T-cell (primary cell): ENCODE data around the gene EIF4EBP2. TPM values are rescaled to one million over a fixed set of nuclear protein-coding genes. Genes with fewer than 3 reads are reported as not detected.

Experiments
- ATAC-seq, 4 experiments: fragments of 200-7000 bp in 3 of 4; fragments of 150-1000 bp in 1 of 4; cut with Tn5 transposase; replicated peaks in 1 of 4; 1 replicate in 3 of 4; 2 replicates in 1 of 4; pipeline ENCODE4 v1.10.0; 2021; ENCODE audit warnings: moderate library complexity in 3 of 4, mild to moderate bottlenecking in 2 of 4, moderate number of reproducible peaks in 1 of 4
- CTCF ChIA-PET, 2 donors: fragments of 300-600 bp; sonication (Branson Sonifier 250); formaldehyde crosslinking; loops; one replicate each; lab custom pipeline; 2022; ENCODE audit warnings: antibody characterized with exemption in 2 of 2; lab: Charles Lee
- POLR2A ChIA-PET, 2 donors: fragments of 300-600 bp; sonication (Branson Sonifier 250); formaldehyde crosslinking; loops; one replicate each; lab custom pipeline; 2022; ENCODE audit warnings: antibody characterized with exemption in 2 of 2; lab: Charles Lee
- DNase-seq, 35 experiments: peaks; one replicate each; pipeline versions ENCODE4 v3.0.0 to v3.0.0-alpha.2; 2013 to 2023
- H3K27ac ChIP-seq: one replicate; pipeline ENCODE4 v1.5.1; 2013; ENCODE audit warnings: low read length
- H3K27me3 ChIP-seq, 2 experiments: replicated peaks in 1 of 2; 1 replicate in 1 of 2; 2 replicates in 1 of 2; pipeline versions ENCODE4 v1.6.1 to v1.7.0; 2013; ENCODE audit warnings: low read length in 1 of 2, mixed read lengths in 1 of 2; ENCODE audit not compliant: control insufficient read depth in 2 of 2, insufficient read depth in 2 of 2; ENCODE audit errors: extremely low read depth in 1 of 2
- H3K36me3 ChIP-seq, 2 donors: 1 replicate in 1 of 2; 2 replicates in 1 of 2; pipeline versions ENCODE4 v1.6.1 to v1.7.0; 2013; ENCODE audit warnings: low read length in 1 of 2; ENCODE audit not compliant: control insufficient read depth in 2 of 2, insufficient read depth in 1 of 2; ENCODE audit errors: extremely low read depth in 1 of 2
- H3K4me1 ChIP-seq, 2 experiments: 1 replicate in 1 of 2; 2 replicates in 1 of 2; pipeline versions ENCODE4 v1.6.1 to v1.7.0; 2013; ENCODE audit warnings: low read length in 2 of 2, mixed read lengths in 1 of 2; ENCODE audit not compliant: insufficient read depth in 2 of 2, control insufficient read depth in 1 of 2; ENCODE audit errors: extremely low read depth in 1 of 2
- H3K4me3 ChIP-seq, 2 donors: 1 replicate in 1 of 2; 2 replicates in 1 of 2; pipeline versions ENCODE4 v1.5.1 to v1.7.0; 2013; ENCODE audit warnings: mild to moderate bottlenecking in 2 of 2, low read length in 1 of 2, moderate library complexity in 1 of 2; ENCODE audit not compliant: control insufficient read depth in 1 of 2; ENCODE audit errors: extremely low read depth in 1 of 2
- H3K9me3 ChIP-seq: 2 replicates; pipeline ENCODE4 v1.7.0; 2013
- H3K27ac Mint-ChIP-seq, 2 donors: one replicate each; pipeline ENCODE4 v1.8.0; 2020 to 2021; ENCODE audit warnings: mild to moderate bottlenecking in 2 of 2, mixed read lengths in 2 of 2
- H3K27me3 Mint-ChIP-seq, 2 donors: one replicate each; pipeline ENCODE4 v1.8.0; 2021 to 2022; ENCODE audit warnings: mixed read lengths in 2 of 2
- H3K36me3 Mint-ChIP-seq: one replicate; pipeline ENCODE4 v1.8.0; 2021; ENCODE audit warnings: mixed read lengths
- H3K4me1 Mint-ChIP-seq, 3 donors: one replicate each; pipeline ENCODE4 v1.8.0; 2020 to 2022; ENCODE audit warnings: mixed read lengths in 3 of 3, mild to moderate bottlenecking in 1 of 3
- H3K4me3 Mint-ChIP-seq, 3 donors: one replicate each; pipeline ENCODE4 v1.8.0; 2020 to 2022; ENCODE audit warnings: mild to moderate bottlenecking in 3 of 3, mixed read lengths in 3 of 3, moderate library complexity in 3 of 3
- H3K9me3 Mint-ChIP-seq, 3 donors: one replicate each; pipeline ENCODE4 v1.8.0; 2020 to 2022; ENCODE audit warnings: mixed read lengths in 3 of 3
- WGBS: methylation state at CpG from one replicate; pipeline ENCODE4 v1.1.5; 2013; ENCODE audit warnings: missing lambda C conversion rate; ENCODE audit not compliant: insufficient coverage; 5-methylcytosine and 5-hydroxymethylcytosine counted together
- total RNA-seq, 35 experiments: library from RNA in 6 of 35; stranded (reverse) in 6 of 35; fragments of 120-200 nt in 1 of 35; gene quantifications; one replicate each; pipeline versions ENCODE4 v1.2.1 to v1.2.4 and lab custom pipeline; 2013 to 2026

EIF4EBP2 gene
- total RNA-seq, 5 donors from 2014 or later (not counting 1 experiment from before 2014, with no cell fraction given) = 39.9 to 47.7 (median 42.6) TPM

DNA sequence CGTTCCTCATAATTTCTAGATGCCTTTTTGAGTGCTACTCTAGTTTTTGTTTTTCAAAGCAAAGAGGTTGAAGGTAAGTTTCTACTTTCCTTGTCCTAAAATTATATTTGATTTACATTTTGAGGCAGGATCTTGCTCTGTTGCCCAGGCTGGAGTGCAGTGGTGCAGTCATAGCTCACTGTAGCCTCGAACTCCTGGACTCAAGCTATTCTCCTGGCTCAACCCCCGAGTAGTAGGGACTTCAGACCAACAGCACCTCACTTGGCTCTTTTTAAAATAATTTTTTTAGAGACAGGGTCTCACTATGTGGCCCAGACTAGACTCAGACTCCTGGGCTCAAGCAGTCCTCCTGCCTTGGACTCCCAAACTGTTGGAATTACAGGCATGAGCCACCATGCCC is 14.8 kb downstream of the EIF4EBP2 start:
- H3K27ac Mint-ChIP-seq = no peak overlapping the region
- ATAC-seq = no peak
- Histone ChIP-seq H3K27ac (no peak overlapping the region), H3K36me3 (peaks cover 8 to 49% of the 10 kb centered on the region in 2 donors), H3K9me3 (no peaks in the 10 kb centered on the region), H3K27me3 (no peaks in the 10 kb centered on the region), H3K4me3 (no peak overlapping the region), H3K4me1 (no peaks in the 10 kb centered on the region)
- no CpG with 5 or more reads among the region's 3 CpGs for WGBS
- ChIA-PET CTCF (no interaction called here), POLR2A (no interaction called here)
- peaks cover 48% of the 10 kb centered on the region for H3K36me3 Mint-ChIP-seq
- no peak for DNase-seq
- no peak overlapping the region for H3K4me3 Mint-ChIP-seq
- no peaks in the 10 kb centered on the region for H3K27me3 Mint-ChIP-seq
- H3K4me1 Mint-ChIP-seq = peaks cover 20 to 36% (median 34%) of the 10 kb centered on the region in 3 donors
- H3K9me3 Mint-ChIP-seq = no peaks in the 10 kb centered on the region

DNA sequence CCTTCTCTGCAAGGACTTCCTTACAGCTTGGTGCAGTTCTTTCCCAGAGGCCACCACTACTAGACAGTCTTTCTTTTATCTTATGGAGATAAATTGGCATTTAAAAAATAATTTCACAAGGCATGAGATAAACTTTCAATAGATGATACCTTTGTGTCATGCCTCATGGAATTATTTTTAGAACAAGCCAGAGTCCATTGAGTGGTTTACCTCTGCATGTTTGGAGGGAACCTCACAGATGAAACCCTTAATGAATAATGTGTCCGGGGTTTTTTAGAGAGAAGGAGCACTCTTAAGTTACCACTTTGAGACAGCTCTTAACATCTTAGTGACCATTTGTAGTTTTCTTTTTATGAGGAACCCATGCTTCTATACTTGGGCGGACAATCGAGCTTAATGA is 20.4 kb downstream of the EIF4EBP2 start:
- no CpG with 5 or more reads among the region's 3 CpGs for WGBS
- Mint-ChIP-seq H3K27me3 (no peaks in the 10 kb centered on the region), H3K27ac (peak overlapping the region; percentile 30 to 49), H3K4me1 (peaks cover 0 to 20% (median 9%) of the 10 kb centered on the region in 3 donors), H3K9me3 (no peaks in the 10 kb centered on the region), H3K4me3 (no peak overlapping the region), H3K36me3 (peaks cover 52% of the 10 kb centered on the region)
- ChIA-PET POLR2A (no interaction called here), CTCF (interaction anchor here in 1 of 2 donors (1.5 kb wide), 1 partner anchor 12 kb away, joined by 4 read pairs; no protein-coding TSS in a partner anchor)
- H3K4me1 ChIP-seq = no peaks in the 10 kb centered on the region
- peaks cover 13 to 81% of the 10 kb centered on the region in 2 donors for H3K36me3 ChIP-seq
- H3K4me3 ChIP-seq = no peak overlapping the region
- DNase-seq (no peak), ATAC-seq (no peak)
- no peak overlapping the region for H3K27ac ChIP-seq
- H3K9me3 ChIP-seq = no peaks in the 10 kb centered on the region
- H3K27me3 ChIP-seq = no peaks in the 10 kb centered on the region

DNA sequence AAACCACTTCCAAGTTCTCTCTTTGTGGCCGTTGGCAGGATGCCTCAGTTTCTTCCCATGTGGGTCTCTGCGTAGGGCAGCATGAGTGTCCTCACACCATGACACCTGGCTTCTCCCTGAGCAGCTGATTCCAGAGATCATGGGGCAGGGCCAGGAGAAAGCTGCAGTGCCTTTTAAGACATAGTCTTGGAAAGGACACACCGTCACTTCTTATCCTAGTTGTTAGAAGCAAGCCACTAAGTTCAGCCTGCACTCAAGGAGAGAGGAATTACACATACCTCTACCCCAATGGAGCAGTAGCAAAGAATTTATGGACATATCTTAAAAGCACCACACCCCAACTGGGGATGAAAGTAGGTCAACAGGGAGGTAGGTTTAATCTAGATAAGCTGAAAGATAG is 21.2 kb downstream of the EIF4EBP2 start:
- H3K4me1 ChIP-seq = no peaks in the 10 kb centered on the region
- peak overlapping the region in 1 of 2 donors; percentile 41 for H3K27ac Mint-ChIP-seq
- H3K9me3 Mint-ChIP-seq = no peaks in the 10 kb centered on the region
- peak in 1 of 35 experiments; percentile 0 for DNase-seq
- peaks cover 13 to 76% of the 10 kb centered on the region in 2 donors for H3K36me3 ChIP-seq
- no peak for ATAC-seq
- H3K4me1 Mint-ChIP-seq = peaks cover 0 to 20% (median 9%) of the 10 kb centered on the region in 3 donors
- 96% methylated on average over 2 of the region's 3 CpGs for WGBS
- no peaks in the 10 kb centered on the region for H3K9me3 ChIP-seq
- H3K27me3 Mint-ChIP-seq = no peaks in the 10 kb centered on the region
- no peak overlapping the region for H3K4me3 Mint-ChIP-seq
- no peak overlapping the region for H3K27ac ChIP-seq
- H3K27me3 ChIP-seq = no peaks in the 10 kb centered on the region
- H3K36me3 Mint-ChIP-seq = peaks cover 47% of the 10 kb centered on the region
- POLR2A ChIA-PET = no interaction called here
- H3K4me3 ChIP-seq = no peak overlapping the region
- CTCF ChIA-PET = interaction anchor here in 1 of 2 donors (1.3 to 1.5 kb wide), 2 partner anchors 13 to 204 kb away, joined by 3 to 4 read pairs; no protein-coding TSS in a partner anchor

DNA sequence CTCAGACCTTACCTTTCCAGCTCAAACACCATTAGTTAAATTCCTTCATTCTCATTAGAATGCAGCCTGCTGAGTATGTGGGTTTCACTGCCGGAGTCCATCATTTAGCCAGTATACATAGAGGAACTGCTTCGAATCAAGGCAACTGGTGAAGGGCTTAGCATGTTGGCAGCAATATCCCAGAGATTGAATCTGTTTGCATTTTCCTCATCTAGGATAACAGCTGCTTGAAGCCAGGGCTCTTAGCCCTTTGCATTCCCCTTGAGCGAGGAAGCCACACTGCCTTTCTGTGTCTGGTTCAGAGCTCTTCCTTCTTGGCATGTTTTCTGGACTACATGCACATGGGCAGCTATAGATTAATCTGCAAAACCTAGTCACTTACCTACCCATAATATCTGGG is 22.9 kb downstream of the EIF4EBP2 start:
- H3K27ac ChIP-seq = no peak overlapping the region
- WGBS = 100% methylated on average over 2 of the region's 3 CpGs
- no peak for DNase-seq
- H3K27me3 ChIP-seq = no peaks in the 10 kb centered on the region
- ChIA-PET POLR2A (no interaction called here), CTCF (no interaction called here)
- no peaks in the 10 kb centered on the region for H3K9me3 Mint-ChIP-seq
- no peaks in the 10 kb centered on the region for H3K9me3 ChIP-seq
- peaks cover 8 to 69% of the 10 kb centered on the region in 2 donors for H3K36me3 ChIP-seq
- no peak overlapping the region for H3K4me3 ChIP-seq
- peaks cover 0 to 4% of the 10 kb centered on the region in 2 experiments for H3K4me1 ChIP-seq
- ATAC-seq = no peak
- no peaks in the 10 kb centered on the region for H3K27me3 Mint-ChIP-seq
- no peak overlapping the region for H3K27ac Mint-ChIP-seq
- H3K36me3 Mint-ChIP-seq = peaks cover 40% of the 10 kb centered on the region
- no peak overlapping the region for H3K4me3 Mint-ChIP-seq
- peaks cover 4 to 31% (median 18%) of the 10 kb centered on the region in 3 donors for H3K4me1 Mint-ChIP-seq

DNA sequence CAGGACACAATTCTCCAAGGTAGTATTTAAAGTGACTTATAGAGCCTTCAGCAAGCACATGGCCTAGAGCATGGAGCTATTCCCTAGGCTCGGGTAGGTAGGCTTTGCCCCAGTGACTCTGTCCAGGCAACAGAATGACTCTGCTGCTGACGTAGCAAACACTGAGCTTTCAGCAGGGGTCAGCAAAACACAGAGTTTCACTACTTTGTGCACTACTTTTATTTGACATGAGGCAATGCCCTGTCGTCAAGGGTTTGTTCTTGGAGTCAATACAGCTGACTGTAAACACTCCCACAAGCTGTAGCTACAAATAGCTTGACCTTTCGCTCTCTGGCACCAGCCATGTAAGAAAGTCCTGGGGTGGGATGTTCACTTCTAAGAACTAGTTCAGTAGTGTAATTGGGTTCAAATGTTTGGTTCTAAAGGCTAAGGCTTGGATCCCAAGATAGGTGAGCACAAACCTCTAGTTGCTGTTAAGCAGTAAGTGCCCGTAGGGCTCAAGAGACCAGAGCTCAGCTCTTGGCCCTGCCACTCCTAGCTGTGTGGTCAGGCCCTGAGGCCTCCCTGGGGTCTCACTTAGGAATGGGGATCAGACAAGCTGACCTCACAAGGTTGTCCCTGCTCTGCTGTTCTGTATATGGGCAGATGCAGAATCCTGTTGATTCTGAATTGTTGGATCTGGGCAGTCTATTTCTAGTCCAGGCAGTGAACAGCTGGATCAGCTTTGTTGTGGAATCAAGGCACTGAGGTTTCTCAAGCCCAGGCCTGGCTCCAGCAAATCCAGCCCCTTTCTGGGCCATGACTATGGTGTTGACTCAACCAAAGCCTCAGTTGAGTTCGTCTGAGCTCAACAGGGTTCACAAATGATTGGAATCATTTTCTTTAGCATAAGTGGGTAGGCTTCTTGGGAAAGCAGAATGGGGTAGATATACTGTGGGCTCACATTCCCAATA is 26.8 kb downstream of the EIF4EBP2 start:
- POLR2A ChIA-PET = interaction anchor here in 1 of 2 donors (1.3 kb wide), 1 partner anchor 24 kb away, joined by 3 read pairs; no protein-coding TSS in a partner anchor

DNA sequence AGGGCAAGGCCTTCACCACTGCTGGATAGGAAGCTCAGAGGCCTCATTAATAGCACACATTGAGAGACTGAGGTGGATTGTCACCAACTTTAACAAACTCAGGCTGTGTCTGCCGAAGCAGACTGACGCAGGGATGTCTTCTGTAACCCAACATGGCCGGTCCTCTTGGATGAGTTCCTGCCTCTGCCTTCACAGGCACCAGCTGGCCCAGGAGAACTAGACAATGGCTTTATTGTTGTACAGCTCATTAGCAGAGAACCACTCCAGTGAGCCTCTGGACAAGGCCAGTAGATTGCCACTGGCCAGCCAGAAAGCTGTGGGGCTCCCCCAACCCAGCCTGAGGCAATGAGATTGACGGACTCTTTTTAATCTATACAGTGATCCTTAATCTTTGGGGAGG is 28.2 kb downstream of the EIF4EBP2 start:
- peak in 1 of 35 experiments; percentile 23 for DNase-seq
- no peaks in the 10 kb centered on the region for H3K27me3 ChIP-seq
- ATAC-seq = no peak
- Mint-ChIP-seq H3K27me3 (no peaks in the 10 kb centered on the region), H3K4me1 (peaks cover 34 to 41% (median 36%) of the 10 kb centered on the region in 3 donors), H3K9me3 (no peaks in the 10 kb centered on the region), H3K27ac (peak overlapping the region; percentile 91 to 97), H3K36me3 (peaks cover 6% of the 10 kb centered on the region), H3K4me3 (peak overlapping the region in 2 of 3 donors; percentile 78 to 80)
- ChIA-PET CTCF (no interaction called here), POLR2A (interaction anchor here in 1 of 2 donors (1.3 kb wide), 1 partner anchor 26 kb away, joined by 3 read pairs; no protein-coding TSS in a partner anchor)
- WGBS = 100% methylated on average over 3 of the region's 4 CpGs
- no peak overlapping the region for H3K27ac ChIP-seq
- no peaks in the 10 kb centered on the region for H3K9me3 ChIP-seq
- peaks cover 8 to 27% of the 10 kb centered on the region in 2 donors for H3K36me3 ChIP-seq
- peaks cover 5 to 24% of the 10 kb centered on the region in 2 experiments for H3K4me1 ChIP-seq
- H3K4me3 ChIP-seq = no peak overlapping the region

More for the DNA sequence above, 26.8 kb downstream of the EIF4EBP2 start:
- H3K36me3 ChIP-seq = peaks cover 8 to 38% of the 10 kb centered on the region in 2 donors
- H3K27ac Mint-ChIP-seq = peak overlapping the region; percentile 66 to 77
- H3K4me1 ChIP-seq = peaks cover 5 to 24% of the 10 kb centered on the region in 2 experiments
- H3K4me1 Mint-ChIP-seq = peaks cover 34 to 42% (median 36%) of the 10 kb centered on the region in 3 donors
- H3K36me3 Mint-ChIP-seq = peaks cover 6% of the 10 kb centered on the region
- no peak overlapping the region for H3K27ac ChIP-seq
- ATAC-seq = no peak
- H3K4me3 ChIP-seq = no peak overlapping the region
- CTCF ChIA-PET = no interaction called here
- H3K27me3 Mint-ChIP-seq = no peaks in the 10 kb centered on the region
- H3K9me3 Mint-ChIP-seq = no peaks in the 10 kb centered on the region
- no peak overlapping the region for H3K4me3 Mint-ChIP-seq
- no peaks in the 10 kb centered on the region for H3K9me3 ChIP-seq
- H3K27me3 ChIP-seq = no peaks in the 10 kb centered on the region
- peak in 2 of 35 experiments; percentile 11 to 14 for DNase-seq
- 92% methylated on average over 4 of the region's 6 CpGs for WGBS
